WTC11 (cell line): ENCODE measurements around the gene TBX10. TPM values are rescaled to one million over a fixed set of nuclear protein-coding genes. Genes with fewer than 3 reads are reported as not detected.
A peak's percentile ranks its signal among the peaks of the same experiment; 100 is the strongest.

Experiments
- ATAC-seq: fragments of 200-7000 bp; cut with Tn5 transposase; 2 replicates; pipeline ENCODE4 v1.10.0; 2021; ENCODE audit warnings: mild to moderate bottlenecking, moderate library complexity
- CTCF ChIA-PET: fragments of 300-600 bp; sonication (Branson Sonifier 250); formaldehyde crosslinking; loops from one replicate; lab custom pipeline; 2021; ENCODE audit warnings: antibody characterized with exemption; lab: Charles Lee
- POLR2A ChIA-PET: fragments of 350-600 bp; sonication (Branson Sonifier 250); formaldehyde crosslinking; loops from one replicate; lab custom pipeline; 2021; ENCODE audit warnings: antibody characterized with exemption; lab: Charles Lee
- DNase-seq: peaks from one replicate; pipeline ENCODE4 v3.0.0; 2021; ENCODE audit warnings: low spot score
- H3K27ac Mint-ChIP-seq: 2 replicates; pipeline ENCODE4 v1.8.0; 2021; ENCODE audit warnings: mixed read lengths
- H3K27me3 Mint-ChIP-seq: 2 replicates; pipeline ENCODE4 v1.8.0; 2021; ENCODE audit warnings: low read depth, mild to moderate bottlenecking, moderate library complexity, mixed read lengths
- H3K36me3 Mint-ChIP-seq: 2 replicates; pipeline ENCODE4 v1.8.0; 2021; ENCODE audit warnings: mixed read lengths
- H3K4me1 Mint-ChIP-seq: 2 replicates; pipeline ENCODE4 v1.8.0; 2022; ENCODE audit warnings: mixed read lengths
- H3K4me3 Mint-ChIP-seq: 2 replicates; pipeline ENCODE4 v1.8.0; 2021; ENCODE audit warnings: mild to moderate bottlenecking, moderate library complexity, mixed read lengths
- H3K9me3 Mint-ChIP-seq: 2 replicates; pipeline ENCODE4 v1.8.0; 2021; ENCODE audit warnings: mixed read lengths
- ATF3 ChIP-seq: sonication (generic); formaldehyde crosslinking; conservative IDR thresholded peaks from 2 replicates; pipeline ENCODE4 v1.8.1; 2022; ENCODE audit warnings: mild to moderate bottlenecking, missing genetic modification reagents
- CREB1 ChIP-seq: sonication (generic); formaldehyde crosslinking; IDR thresholded peaks from 2 replicates; pipeline ENCODE4 v1.8.0; 2023; ENCODE audit warnings: mild to moderate bottlenecking, missing genetic modification reagents
- ESRRA ChIP-seq: sonication (generic); formaldehyde crosslinking; IDR thresholded peaks from 2 replicates; pipeline ENCODE4 v1.8.1; 2022; ENCODE audit warnings: mild to moderate bottlenecking, missing genetic modification reagents, borderline replicate concordance
- FOXK1 ChIP-seq: sonication (generic); formaldehyde crosslinking; IDR thresholded peaks from 2 replicates; pipeline ENCODE4 v1.8.0; 2022; ENCODE audit warnings: mild to moderate bottlenecking, moderate library complexity, missing genetic modification reagents
- GTF2I ChIP-seq: fragments of 250-450 bp; sonication (Bioruptor Pico); conservative IDR thresholded peaks from 2 replicates; pipeline ENCODE4 v1.4.0; 2021; ENCODE audit warnings: mild to moderate bottlenecking
- NFE2L1 ChIP-seq: sonication (generic); formaldehyde crosslinking; IDR thresholded peaks from 2 replicates; pipeline ENCODE4 v1.8.1; 2023; ENCODE audit warnings: missing genetic modification reagents
- RORB ChIP-seq: fragments of 250-450 bp; sonication (Bioruptor Pico); IDR thresholded peaks from 2 replicates; pipeline ENCODE4 v1.9.0; 2021; ENCODE audit warnings: mild to moderate bottlenecking
- SMAD4 ChIP-seq: sonication (generic); formaldehyde crosslinking; IDR thresholded peaks from 2 replicates; pipeline ENCODE4 v1.8.0; 2022; ENCODE audit warnings: mild to moderate bottlenecking, missing genetic modification reagents
- SP1 ChIP-seq: sonication (generic); formaldehyde crosslinking; conservative IDR thresholded peaks from 2 replicates; pipeline ENCODE4 v1.8.1; 2022; ENCODE audit warnings: missing genetic modification reagents
- USF2 ChIP-seq: sonication (generic); formaldehyde crosslinking; IDR thresholded peaks from 2 replicates; pipeline ENCODE4 v1.8.1; 2023; ENCODE audit warnings: mild to moderate bottlenecking, missing genetic modification reagents, moderate library complexity
- ZNF281 ChIP-seq: sonication (generic); formaldehyde crosslinking; IDR thresholded peaks from 2 replicates; pipeline ENCODE4 v1.8.0; 2023; ENCODE audit warnings: mild to moderate bottlenecking, missing genetic modification reagents
- ZNF396 ChIP-seq: fragments of 250-450 bp; sonication (Bioruptor Pico); IDR thresholded peaks from 2 replicates; pipeline ENCODE4 v1.8.0; 2021; ENCODE audit warnings: mild to moderate bottlenecking, moderate library complexity, borderline replicate concordance
- ZNF671 ChIP-seq: fragments of 250-450 bp; sonication (Bioruptor Pico); IDR thresholded peaks from 2 replicates; pipeline ENCODE4 v1.8.0; 2021; ENCODE audit warnings: mild to moderate bottlenecking
- total RNA-seq: library from RNA; stranded (reverse); gene quantifications from 3 replicates; pipeline ENCODE4 v1.2.3, GENCODE V29; 2021
- TF ChIP-seq, protein P1 (sequence below): sonication (generic); formaldehyde crosslinking; IDR thresholded peaks from 2 replicates; pipeline ENCODE4 v1.8.1; 2023; ENCODE audit warnings: mild to moderate bottlenecking, missing genetic modification reagents
- TF ChIP-seq, protein P2 (sequence below): sonication (generic); formaldehyde crosslinking; IDR thresholded peaks from 2 replicates; pipeline ENCODE4 v1.8.1; 2023; ENCODE audit warnings: mild to moderate bottlenecking, missing genetic modification reagents, moderate library complexity
- TF ChIP-seq, protein P3 (sequence below): sonication (generic); formaldehyde crosslinking; IDR thresholded peaks from 2 replicates; pipeline ENCODE4 v1.8.0; 2022; ENCODE audit warnings: mild to moderate bottlenecking, missing genetic modification reagents

TBX10 gene
- total RNA-seq, 1 experiment from 2014 or later: not detected

- TF ChIP-seq ATF3 (CRISPR knock-in tag) (no peak), FOXK1 (CRISPR knock-in tag) (no peak), ZNF671 (CRISPR knock-in tag) (no peak), RORB (CRISPR knock-in tag) (no peak), ESRRA (CRISPR knock-in tag) (no peak), SMAD4 (CRISPR knock-in tag) (no peak)
- TF ChIP-seq, protein P1, sequence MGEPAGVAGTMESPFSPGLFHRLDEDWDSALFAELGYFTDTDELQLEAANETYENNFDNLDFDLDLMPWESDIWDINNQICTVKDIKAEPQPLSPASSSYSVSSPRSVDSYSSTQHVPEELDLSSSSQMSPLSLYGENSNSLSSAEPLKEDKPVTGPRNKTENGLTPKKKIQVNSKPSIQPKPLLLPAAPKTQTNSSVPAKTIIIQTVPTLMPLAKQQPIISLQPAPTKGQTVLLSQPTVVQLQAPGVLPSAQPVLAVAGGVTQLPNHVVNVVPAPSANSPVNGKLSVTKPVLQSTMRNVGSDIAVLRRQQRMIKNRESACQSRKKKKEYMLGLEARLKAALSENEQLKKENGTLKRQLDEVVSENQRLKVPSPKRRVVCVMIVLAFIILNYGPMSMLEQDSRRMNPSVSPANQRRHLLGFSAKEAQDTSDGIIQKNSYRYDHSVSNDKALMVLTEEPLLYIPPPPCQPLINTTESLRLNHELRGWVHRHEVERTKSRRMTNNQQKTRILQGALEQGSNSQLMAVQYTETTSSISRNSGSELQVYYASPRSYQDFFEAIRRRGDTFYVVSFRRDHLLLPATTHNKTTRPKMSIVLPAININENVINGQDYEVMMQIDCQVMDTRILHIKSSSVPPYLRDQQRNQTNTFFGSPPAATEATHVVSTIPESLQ (CRISPR knock-in tag): no peak
- TF ChIP-seq, protein P2, sequence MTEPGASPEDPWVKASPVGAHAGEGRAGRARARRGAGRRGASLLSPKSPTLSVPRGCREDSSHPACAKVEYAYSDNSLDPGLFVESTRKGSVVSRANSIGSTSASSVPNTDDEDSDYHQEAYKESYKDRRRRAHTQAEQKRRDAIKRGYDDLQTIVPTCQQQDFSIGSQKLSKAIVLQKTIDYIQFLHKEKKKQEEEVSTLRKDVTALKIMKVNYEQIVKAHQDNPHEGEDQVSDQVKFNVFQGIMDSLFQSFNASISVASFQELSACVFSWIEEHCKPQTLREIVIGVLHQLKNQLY: no peak
- TF ChIP-seq, protein P3, sequence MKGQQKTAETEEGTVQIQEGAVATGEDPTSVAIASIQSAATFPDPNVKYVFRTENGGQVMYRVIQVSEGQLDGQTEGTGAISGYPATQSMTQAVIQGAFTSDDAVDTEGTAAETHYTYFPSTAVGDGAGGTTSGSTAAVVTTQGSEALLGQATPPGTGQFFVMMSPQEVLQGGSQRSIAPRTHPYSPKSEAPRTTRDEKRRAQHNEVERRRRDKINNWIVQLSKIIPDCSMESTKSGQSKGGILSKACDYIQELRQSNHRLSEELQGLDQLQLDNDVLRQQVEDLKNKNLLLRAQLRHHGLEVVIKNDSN: no peak
These were observed 7.7 kb downstream of the TBX10 start (continued) for GRCh38 chr11:67631853-67632174.

DNA sequence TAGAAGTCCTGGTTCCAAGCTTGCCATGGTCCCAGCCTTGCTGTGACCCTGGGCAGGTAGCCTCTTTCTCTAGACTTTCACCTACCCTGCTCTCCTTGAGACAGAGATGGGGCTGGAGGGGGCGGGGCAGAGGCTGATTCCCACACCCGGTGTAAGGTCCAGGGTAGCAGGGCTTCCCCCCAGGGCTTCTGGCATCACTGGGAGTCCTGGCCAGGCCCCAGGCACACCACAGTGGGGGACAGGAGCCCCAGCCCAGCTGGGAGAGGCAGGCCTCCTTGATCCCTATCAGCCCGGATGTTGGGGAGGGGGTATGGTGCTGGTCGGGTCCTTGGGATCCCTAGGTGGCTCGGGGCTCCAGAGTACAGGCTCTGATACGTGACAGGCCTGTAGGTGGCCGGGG lies 8.2 kb downstream of the TBX10 start:
- H3K4me3 Mint-ChIP-seq: peak overlapping the region; percentile 79; the same call in 1 of the 2 replicates
- H3K4me1 Mint-ChIP-seq: peaks cover 31% of the 10 kb centered on the region
- H3K9me3 Mint-ChIP-seq: peaks cover 4% of the 10 kb centered on the region; the same call in 1 of the 2 replicates
- no peak overlapping the region for H3K27ac Mint-ChIP-seq
- no peak for ATAC-seq
- H3K27me3 Mint-ChIP-seq: no peaks in the 10 kb centered on the region; the same call in 1 of the 2 replicates
- peak; percentile 10 for DNase-seq
- POLR2A ChIA-PET: no interaction called here
- TF ChIP-seq NFE2L1 (CRISPR knock-in tag) (no peak), SP1 (no peak), CREB1 (CRISPR knock-in tag) (no peak), ZNF671 (CRISPR knock-in tag) (no peak), ZNF396 (CRISPR knock-in tag) (no peak), USF2 (CRISPR knock-in tag) (no peak)
- TF ChIP-seq, all 79 proteins: peak for 0
- peaks cover 10% of the 10 kb centered on the region for H3K36me3 Mint-ChIP-seq
- CTCF ChIA-PET: interaction anchor here (1.1 to 5.3 kb wide), 11 partner anchors 8 to 82 kb away, joined by 3 to 200 read pairs (median 14); partner anchors contain the start of genes ACY3, GSTP1 and TBX10

DNA sequence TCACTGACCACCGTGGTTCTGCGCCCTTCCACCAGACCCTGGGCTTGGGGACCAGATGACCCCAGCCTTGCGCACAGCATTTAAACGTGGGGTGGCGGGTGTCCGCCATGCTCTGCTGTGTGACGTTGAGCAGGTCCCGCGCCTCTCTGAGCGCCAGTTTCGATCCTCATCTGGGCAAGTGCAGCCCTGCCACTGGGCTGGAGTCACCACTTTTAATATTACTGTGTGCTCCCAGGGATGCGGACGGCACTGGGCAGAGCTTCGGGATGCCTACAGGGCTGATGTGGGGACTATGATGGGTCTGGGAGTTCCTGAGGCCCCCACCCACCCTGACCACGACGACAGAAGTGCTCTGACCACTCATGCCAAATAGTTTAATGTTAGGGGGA lies 8.6 kb downstream of the TBX10 start:
- no peak for DNase-seq
- H3K27me3 Mint-ChIP-seq: no peaks in the 10 kb centered on the region; the same call in 1 of the 2 replicates
- peak overlapping the region; percentile 79 for H3K4me3 Mint-ChIP-seq
- TF ChIP-seq GTF2I (peak; percentile 89; the same call in 1 of the 2 replicates), ZNF281 (no peak)
- peak overlapping the region; percentile 89 for H3K27ac Mint-ChIP-seq
- H3K36me3 Mint-ChIP-seq: peaks cover 15% of the 10 kb centered on the region
- ChIA-PET POLR2A (interaction anchor here (1.0 to 3.4 kb wide), 5 partner anchors 14 to 163 kb away, joined by 3 to 13 read pairs (median 4); no protein-coding TSS in a partner anchor), CTCF (interaction anchor here (0.6 to 5.3 kb wide), 29 partner anchors 8 to 366 kb away, joined by 3 to 200 read pairs (median 10); partner anchors contain the start of genes ACY3, ALDH3B2, GSTP1 and POLD4)
- peaks cover 9% of the 10 kb centered on the region; the same call in 1 of the 2 replicates for H3K9me3 Mint-ChIP-seq
- ATAC-seq: no peak
- H3K4me1 Mint-ChIP-seq: peaks cover 31% of the 10 kb centered on the region
